ENCODE results near the gene CDC26. TPM values are rescaled to one million over a fixed set of nuclear protein-coding genes. Genes with fewer than 3 reads are reported as not detected.

Gene CDC26
- total RNA-seq, 2 donors from 2014 or later, result 17.8 to 21.2 TPM

DNA sequence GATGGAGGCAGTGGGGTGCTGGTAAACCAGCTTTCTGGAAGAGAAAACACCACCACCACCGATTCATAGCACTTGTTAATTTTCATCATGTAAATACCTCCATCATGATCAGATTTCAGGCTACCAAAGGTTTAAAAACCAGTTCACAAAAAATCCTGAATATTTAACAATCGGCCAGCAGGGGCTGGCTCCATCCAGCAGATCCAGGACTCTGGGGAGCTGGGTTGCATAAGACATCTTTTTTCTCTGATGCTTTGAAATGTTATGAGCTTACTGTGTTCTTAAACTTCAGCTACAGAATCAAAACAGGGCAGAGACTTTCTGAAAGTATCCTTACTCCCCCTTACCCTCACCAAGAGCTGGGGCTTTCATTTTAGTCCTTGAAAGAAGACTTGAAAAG lies 42.4 kb upstream of the CDC26 start:
- Histone ChIP-seq H3K4me1 (replicated peaks) (no peaks in the 10 kb centered on the region), H3K9me3 (no peaks in the 10 kb centered on the region), H3K27me3 (replicated peaks; ENCODE audit: insufficient read depth) (no peaks in the 10 kb centered on the region), H3K4me3 (no peak overlapping the region), H3K36me3 (no peaks in the 10 kb centered on the region), H3K27ac (no peak overlapping the region)
- no peak for TF ChIP-seq POLR2A (IDR thresholded peaks at IDR 0.05)
- TF ChIP-seq, protein P1, sequence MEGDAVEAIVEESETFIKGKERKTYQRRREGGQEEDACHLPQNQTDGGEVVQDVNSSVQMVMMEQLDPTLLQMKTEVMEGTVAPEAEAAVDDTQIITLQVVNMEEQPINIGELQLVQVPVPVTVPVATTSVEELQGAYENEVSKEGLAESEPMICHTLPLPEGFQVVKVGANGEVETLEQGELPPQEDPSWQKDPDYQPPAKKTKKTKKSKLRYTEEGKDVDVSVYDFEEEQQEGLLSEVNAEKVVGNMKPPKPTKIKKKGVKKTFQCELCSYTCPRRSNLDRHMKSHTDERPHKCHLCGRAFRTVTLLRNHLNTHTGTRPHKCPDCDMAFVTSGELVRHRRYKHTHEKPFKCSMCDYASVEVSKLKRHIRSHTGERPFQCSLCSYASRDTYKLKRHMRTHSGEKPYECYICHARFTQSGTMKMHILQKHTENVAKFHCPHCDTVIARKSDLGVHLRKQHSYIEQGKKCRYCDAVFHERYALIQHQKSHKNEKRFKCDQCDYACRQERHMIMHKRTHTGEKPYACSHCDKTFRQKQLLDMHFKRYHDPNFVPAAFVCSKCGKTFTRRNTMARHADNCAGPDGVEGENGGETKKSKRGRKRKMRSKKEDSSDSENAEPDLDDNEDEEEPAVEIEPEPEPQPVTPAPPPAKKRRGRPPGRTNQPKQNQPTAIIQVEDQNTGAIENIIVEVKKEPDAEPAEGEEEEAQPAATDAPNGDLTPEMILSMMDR (IDR thresholded peaks at IDR 0.05), result no peak
- TF ChIP-seq POLR2AphosphoS5 (IDR thresholded peaks at IDR 0.05), result no peak
- no peak for DNase-seq (ENCODE audit: low spot score)
- 52% methylated on average over 2 of the region's 2 CpGs for WGBS
- intact Hi-C loops (cut with DNase I), result loop anchor here (10.0 kb wide), 1 partner anchor 87 kb away; the partner anchor contains the start of gene ALAD

DNA sequence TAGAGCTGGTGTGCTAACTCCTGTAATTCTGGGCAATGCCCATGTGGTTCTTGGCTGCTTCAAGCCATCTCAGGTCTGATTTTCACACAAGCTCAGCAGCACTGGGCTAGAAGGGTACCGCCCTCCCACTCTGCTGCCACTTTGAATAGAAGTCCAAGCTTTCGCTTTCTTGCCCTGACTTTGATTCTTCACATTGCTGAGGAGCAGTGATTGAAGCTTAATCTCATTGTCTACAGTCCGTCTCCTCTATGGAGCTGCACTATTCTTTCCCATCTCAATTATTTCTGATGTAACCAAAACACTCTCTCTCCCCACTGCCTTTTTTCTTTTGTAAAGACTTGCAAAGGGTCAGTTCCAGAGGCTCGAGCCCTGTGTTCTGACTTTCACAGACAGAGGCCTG lies 40.7 kb upstream of the CDC26 start:
- no peak for DNase-seq (ENCODE audit: low spot score)
- Histone ChIP-seq H3K4me3 (no peak overlapping the region), H3K4me1 (replicated peaks) (no peaks in the 10 kb centered on the region), H3K9me3 (no peaks in the 10 kb centered on the region), H3K27me3 (replicated peaks; ENCODE audit: insufficient read depth) (no peaks in the 10 kb centered on the region), H3K27ac (no peak overlapping the region), H3K36me3 (no peaks in the 10 kb centered on the region)
- TF ChIP-seq POLR2AphosphoS5 (IDR thresholded peaks at IDR 0.05) (no peak), POLR2A (IDR thresholded peaks at IDR 0.05) (no peak)
- TF ChIP-seq, protein P1 (IDR thresholded peaks at IDR 0.05), result no peak
- intact Hi-C loops (cut with DNase I), result loop anchor here (10.0 kb wide), 1 partner anchor 89 kb away; the partner anchor contains the start of gene ALAD
- WGBS, result 96% methylated on average over 4 of the region's 4 CpGs

DNA sequence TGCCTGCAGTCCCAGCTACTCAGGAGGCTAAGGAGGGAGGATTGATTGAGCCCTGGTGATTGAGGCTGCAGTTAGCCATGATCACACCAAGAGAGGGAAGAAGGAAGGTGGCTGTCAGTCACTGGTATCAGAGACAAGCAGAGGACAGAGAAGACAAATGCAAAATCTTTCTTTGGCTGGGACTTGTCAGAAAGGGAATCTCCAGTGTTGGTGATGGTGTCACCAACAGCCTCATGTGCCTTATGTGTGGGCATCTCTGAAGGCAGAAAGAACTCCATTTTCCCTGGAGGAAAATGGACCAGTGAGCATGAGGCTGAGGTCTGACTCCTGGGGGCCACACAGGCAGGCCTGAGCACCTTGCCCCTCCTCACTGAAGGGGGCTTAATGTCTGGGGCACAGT lies 39.9 kb upstream of the CDC26 start:
- H3K9me3 ChIP-seq, result no peaks in the 10 kb centered on the region
- DNase-seq (ENCODE audit: low spot score), result no peak
- no peaks in the 10 kb centered on the region for H3K36me3 ChIP-seq
- H3K4me1 ChIP-seq (replicated peaks), result no peaks in the 10 kb centered on the region
- H3K27me3 ChIP-seq (replicated peaks; ENCODE audit: insufficient read depth), result no peaks in the 10 kb centered on the region
- H3K4me3 ChIP-seq, result no peak overlapping the region
- TF ChIP-seq, protein P1 (IDR thresholded peaks at IDR 0.05), result no peak
- TF ChIP-seq POLR2AphosphoS5 (IDR thresholded peaks at IDR 0.05) (no peak), POLR2A (IDR thresholded peaks at IDR 0.05) (no peak)
- no peak overlapping the region for H3K27ac ChIP-seq
- intact Hi-C loops (cut with DNase I), result loop anchor here (10.0 kb wide), 1 partner anchor 90 kb away; the partner anchor contains the start of gene ALAD

DNA sequence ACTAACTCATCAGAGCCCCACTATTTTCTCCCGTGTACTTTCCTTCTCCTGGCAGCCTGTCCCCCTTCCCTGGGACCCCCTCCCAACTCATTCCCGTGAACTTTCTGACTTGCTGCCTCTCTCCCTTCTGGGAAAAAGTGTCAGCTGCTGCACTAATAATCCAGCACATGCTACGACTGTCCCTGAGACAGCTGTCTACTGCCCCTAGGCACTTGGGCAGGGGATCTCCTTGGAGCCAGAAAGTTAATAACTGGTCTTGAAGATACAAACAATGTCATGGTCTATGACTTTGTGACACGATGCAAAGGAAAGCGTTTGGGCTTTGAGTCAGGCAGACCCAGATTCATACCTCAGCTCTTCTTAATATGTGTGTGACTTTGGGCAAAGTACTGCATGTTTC lies 37.9 kb upstream of the CDC26 start:
- H3K27ac ChIP-seq, result no peak overlapping the region
- no peak overlapping the region for H3K4me3 ChIP-seq
- TF ChIP-seq, protein P1 (IDR thresholded peaks at IDR 0.05), result no peak
- TF ChIP-seq POLR2AphosphoS5 (IDR thresholded peaks at IDR 0.05) (no peak), POLR2A (IDR thresholded peaks at IDR 0.05) (no peak)
- no peaks in the 10 kb centered on the region for H3K4me1 ChIP-seq (replicated peaks)
- H3K27me3 ChIP-seq (replicated peaks; ENCODE audit: insufficient read depth), result no peaks in the 10 kb centered on the region
- intact Hi-C loops (cut with DNase I), result loop anchor here (10.0 kb wide), 1 partner anchor 92 kb away; the partner anchor contains the start of gene ALAD
- DNase-seq (ENCODE audit: low spot score), result no peak
- H3K36me3 ChIP-seq, result no peaks in the 10 kb centered on the region
- H3K9me3 ChIP-seq, result no peaks in the 10 kb centered on the region
- 67% methylated on average over 5 of the region's 5 CpGs for WGBS

DNA sequence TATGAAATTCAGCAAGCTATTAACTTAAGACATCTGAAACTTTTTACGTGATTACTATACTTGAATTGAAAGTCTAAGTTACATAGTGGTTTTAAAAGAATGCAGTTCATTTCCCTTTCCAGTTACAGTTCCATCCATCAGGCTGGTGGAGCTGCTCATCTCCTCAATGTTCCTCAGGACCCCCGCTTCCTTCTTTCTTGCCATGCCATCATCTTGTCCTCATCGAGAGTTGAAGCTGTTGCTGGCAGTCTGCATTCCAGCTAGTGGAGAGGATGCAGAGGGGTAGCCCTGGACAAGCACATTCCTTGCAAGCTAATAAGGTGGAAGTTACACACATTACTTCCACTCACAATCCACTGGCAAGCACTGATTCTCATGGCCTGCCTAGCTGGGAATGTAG lies 36.6 kb upstream of the CDC26 start:
- DNase-seq (ENCODE audit: low spot score), result no peak
- no peak for TF ChIP-seq POLR2A (IDR thresholded peaks at IDR 0.05)
- TF ChIP-seq, protein P1 (IDR thresholded peaks at IDR 0.05), result no peak
- no peak for TF ChIP-seq POLR2AphosphoS5 (IDR thresholded peaks at IDR 0.05)
- Histone ChIP-seq H3K27me3 (replicated peaks; ENCODE audit: insufficient read depth) (no peaks in the 10 kb centered on the region), H3K36me3 (no peaks in the 10 kb centered on the region), H3K9me3 (no peaks in the 10 kb centered on the region), H3K4me3 (no peak overlapping the region), H3K4me1 (replicated peaks) (no peaks in the 10 kb centered on the region), H3K27ac (no peak overlapping the region)
- 74% methylated on average over 3 of the region's 3 CpGs for WGBS
- intact Hi-C loops (cut with DNase I), result loop anchor here (10.0 kb wide), 1 partner anchor 93 kb away; the partner anchor contains the start of gene ALAD

All from prostate gland (tissue), 2 donors.